Activated naive CD8-positive, alpha-beta T cell (primary cell): Measurements from ENCODE around the gene CTDSPL2.
"Not testable (repeated sequence)": the region's sequence is repeated elsewhere in the genome, so short reads cannot be mapped to it uniquely, and the experiment has no call there.

Source experiments
- H3K27ac Mint-ChIP-seq: one replicate; pipeline ENCODE4 v1.8.0; 2021; ENCODE audit warnings: mixed read lengths
- H3K27me3 Mint-ChIP-seq: one replicate; pipeline ENCODE4 v1.8.0; 2021; ENCODE audit warnings: mixed read lengths
- H3K36me3 Mint-ChIP-seq: one replicate; pipeline ENCODE4 v1.8.0; 2021; ENCODE audit warnings: mixed read lengths
- H3K4me1 Mint-ChIP-seq: one replicate; pipeline ENCODE4 v1.8.0; 2021; ENCODE audit warnings: low read depth, mixed read lengths
- H3K4me3 Mint-ChIP-seq: one replicate; pipeline ENCODE4 v1.8.0; 2021; ENCODE audit warnings: mild to moderate bottlenecking, mixed read lengths
- H3K9me3 Mint-ChIP-seq: one replicate; pipeline ENCODE4 v1.8.0; 2021; ENCODE audit warnings: low read depth, mixed read lengths

CTDSPL2 gene

DNA sequence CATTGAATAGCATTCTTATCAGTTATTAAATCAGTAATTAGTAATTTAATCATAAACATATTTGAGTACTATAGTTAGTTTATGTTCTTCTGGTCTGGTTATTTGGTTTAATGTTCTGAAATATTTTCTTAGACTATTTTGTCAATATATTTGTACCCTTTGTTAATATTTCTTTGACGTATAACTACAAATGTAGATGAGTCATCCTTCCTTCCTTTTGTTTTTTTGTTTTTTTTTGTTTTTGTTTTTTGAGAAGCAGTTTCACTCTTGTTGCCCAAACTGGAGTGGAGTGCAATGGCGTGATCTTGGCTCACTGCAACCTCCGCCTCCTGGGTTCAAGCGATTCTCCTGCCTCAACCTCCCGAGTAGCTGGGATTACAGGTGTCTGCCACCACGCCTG, 92.1 kb downstream of the CTDSPL2 start:
- Mint-ChIP-seq H3K36me3 (peaks cover 2% of the 10 kb centered on the region), H3K27me3 (no peaks in the 10 kb centered on the region), H3K9me3 (no peaks in the 10 kb centered on the region), H3K4me1 (peaks cover 1% of the 10 kb centered on the region), H3K4me3 (no peak overlapping the region), H3K27ac (no peak overlapping the region)

DNA sequence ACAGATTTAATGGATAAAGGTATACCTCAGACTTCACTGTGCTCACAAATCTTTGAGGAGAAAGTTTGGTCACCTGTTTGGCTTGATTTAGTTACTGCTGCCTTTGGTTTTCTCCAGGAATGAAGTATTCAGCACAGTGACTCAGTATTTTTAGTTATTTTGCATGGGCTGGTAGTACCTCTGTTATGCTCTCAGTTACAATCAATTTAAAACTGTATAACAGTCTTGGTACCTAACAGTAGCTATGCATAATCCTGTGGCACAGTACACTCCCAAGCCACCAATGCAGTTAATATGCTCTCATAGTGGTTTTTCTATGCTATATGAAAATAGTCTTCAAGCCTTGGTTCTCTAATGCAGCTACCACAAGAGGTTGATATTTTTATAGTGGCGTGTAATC, 97.6 kb downstream of the CTDSPL2 start:
- Mint-ChIP-seq H3K27me3 (no peaks in the 10 kb centered on the region), H3K4me1 (peaks cover 3% of the 10 kb centered on the region), H3K27ac (peak overlapping the region; percentile 46)

DNA sequence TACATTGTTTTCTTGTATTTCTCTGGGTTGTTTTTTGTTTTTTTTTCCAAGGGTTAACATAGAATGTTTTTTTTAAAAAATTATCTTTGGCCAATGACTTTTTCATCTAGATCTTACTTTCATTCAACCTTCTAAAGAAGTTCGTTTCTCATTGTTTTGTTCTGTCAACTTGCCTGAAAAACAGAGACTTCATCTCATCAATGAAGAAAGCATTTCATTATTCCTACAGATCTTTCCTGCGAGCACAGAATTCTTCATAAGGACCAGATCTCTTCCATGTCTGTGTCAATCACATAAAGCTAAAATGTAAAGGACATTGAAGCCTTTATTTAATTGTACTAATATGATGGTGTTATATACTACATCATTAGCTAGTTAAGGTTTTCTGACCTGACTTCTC, 99.8 kb downstream of the CTDSPL2 start:
- H3K4me1 Mint-ChIP-seq = peaks cover 10% of the 10 kb centered on the region
- no peaks in the 10 kb centered on the region for H3K36me3 Mint-ChIP-seq
- H3K9me3 Mint-ChIP-seq = no peaks in the 10 kb centered on the region
- peak overlapping the region; percentile 76 for H3K27ac Mint-ChIP-seq
- H3K4me3 Mint-ChIP-seq = no peak overlapping the region
- H3K27me3 Mint-ChIP-seq = no peaks in the 10 kb centered on the region

More for the DNA sequence above, 97.6 kb downstream of the CTDSPL2 start:
- Mint-ChIP-seq H3K9me3 (no peaks in the 10 kb centered on the region), H3K4me3 (no peak overlapping the region), H3K36me3 (no peaks in the 10 kb centered on the region)

DNA sequence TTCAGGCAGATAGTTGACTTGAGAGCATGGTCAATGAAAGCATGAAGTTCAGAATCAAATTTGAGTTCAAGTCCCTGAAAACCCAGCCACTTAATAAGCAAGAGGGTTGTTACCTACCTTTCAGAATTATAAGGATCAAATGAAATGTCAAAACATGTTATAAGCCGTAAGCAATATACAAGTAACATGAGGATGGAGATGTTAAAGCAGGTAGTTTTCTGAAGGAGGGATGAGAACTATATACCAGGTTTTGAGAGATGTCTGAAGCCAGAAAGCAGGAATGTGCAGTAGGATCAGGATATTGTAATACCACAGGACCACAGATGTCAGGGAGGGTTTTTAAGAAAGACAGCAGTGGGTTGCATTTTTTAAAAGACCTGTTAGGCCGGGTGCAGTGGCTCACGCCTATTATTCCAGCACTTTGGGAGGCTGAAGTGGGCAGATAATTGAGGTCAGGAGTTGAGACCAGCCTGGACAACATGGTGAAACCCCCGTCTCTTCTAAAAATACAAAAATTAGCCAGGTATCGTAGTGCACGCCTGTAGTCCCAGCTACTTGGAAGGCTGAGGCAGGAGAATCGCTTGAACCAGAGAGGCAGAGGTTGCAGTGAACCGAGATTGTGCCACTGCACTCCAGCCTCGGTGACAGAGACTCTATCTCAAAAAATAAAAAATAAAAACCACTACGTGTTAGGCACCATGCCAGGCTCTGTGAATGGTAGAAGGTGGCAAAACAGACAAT, 102.6 kb downstream of the CTDSPL2 start:
- Mint-ChIP-seq H3K36me3 (no peaks in the 10 kb centered on the region), H3K9me3 (no peaks in the 10 kb centered on the region), H3K27ac (peak overlapping the region; percentile 81), H3K4me1 (peaks cover 19% of the 10 kb centered on the region), H3K4me3 (no peak overlapping the region), H3K27me3 (no peaks in the 10 kb centered on the region)

DNA sequence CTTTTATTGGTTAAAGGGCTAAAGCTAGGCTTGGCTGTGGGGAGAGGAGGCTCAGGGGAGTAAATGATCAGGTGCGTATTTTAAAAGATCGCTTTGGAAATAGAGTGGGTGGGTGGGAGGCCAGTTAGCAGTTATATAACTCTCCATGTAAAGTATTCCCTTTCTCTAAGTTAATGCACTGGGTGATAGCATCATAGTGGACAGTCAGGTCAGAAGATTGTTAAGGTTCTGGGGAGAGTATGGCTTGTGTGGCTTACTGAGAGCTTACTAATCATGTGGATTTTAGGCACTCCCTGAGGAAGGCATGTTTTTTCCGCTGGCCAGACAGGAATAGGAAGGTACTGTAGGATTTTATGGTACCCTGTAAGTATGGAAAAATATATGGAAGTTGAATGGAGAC, 103.2 kb downstream of the CTDSPL2 start:
- Mint-ChIP-seq H3K36me3 (no peaks in the 10 kb centered on the region), H3K4me1 (peaks cover 23% of the 10 kb centered on the region), H3K9me3 (no peaks in the 10 kb centered on the region), H3K4me3 (no peak overlapping the region), H3K27ac (peak overlapping the region; percentile 81), H3K27me3 (no peaks in the 10 kb centered on the region)

DNA sequence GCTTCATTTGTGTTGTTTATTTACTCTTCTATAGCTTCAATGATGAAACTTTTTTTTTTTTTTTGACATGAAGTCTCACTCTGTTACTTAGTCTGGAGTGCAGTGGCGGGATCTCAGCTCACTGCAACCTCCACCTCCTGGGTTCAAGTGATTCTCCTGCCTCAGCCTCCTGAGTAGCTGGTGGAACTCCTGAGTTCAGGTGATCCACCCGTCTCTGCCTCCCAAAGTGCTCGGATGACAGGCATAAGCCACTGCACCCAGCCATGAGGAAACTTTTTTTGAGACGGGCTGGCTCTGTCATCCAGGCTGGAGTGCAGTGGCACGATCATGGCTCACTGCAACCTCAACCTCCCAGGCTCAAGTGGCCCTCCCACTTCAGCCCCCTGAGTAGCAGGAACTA, 104.8 kb downstream of the CTDSPL2 start:
- H3K27ac Mint-ChIP-seq, H3K36me3 Mint-ChIP-seq, H3K4me3 Mint-ChIP-seq, H3K27me3 Mint-ChIP-seq, H3K9me3 Mint-ChIP-seq: not testable (repeated sequence)
- peaks cover 29% of the 10 kb centered on the region for H3K4me1 Mint-ChIP-seq

DNA sequence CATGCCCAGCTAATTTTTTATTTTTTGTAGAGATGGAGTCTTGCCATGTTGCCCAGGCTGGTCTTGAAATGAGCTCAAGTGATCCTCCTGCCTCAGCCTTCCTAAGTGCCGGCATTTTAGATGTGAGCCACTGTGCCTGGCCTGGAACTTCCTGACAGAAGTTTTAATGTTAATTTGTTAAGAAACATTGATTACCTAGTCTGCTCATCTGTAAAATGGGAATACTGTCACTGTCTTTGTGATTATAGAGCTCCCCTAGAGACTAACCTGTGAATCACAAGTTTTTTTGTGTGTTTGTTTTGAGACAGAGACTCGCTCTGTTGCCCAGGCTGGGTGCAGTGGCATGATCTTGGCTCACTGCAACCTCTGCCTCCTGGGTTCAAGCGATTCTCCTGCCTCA, 105.3 kb downstream of the CTDSPL2 start:
- no peaks in the 10 kb centered on the region for H3K9me3 Mint-ChIP-seq
- peaks cover 29% of the 10 kb centered on the region for H3K4me1 Mint-ChIP-seq
- H3K27me3 Mint-ChIP-seq = no peaks in the 10 kb centered on the region
- H3K36me3 Mint-ChIP-seq = no peaks in the 10 kb centered on the region
- H3K4me3 Mint-ChIP-seq = no peak overlapping the region
- no peak overlapping the region for H3K27ac Mint-ChIP-seq

DNA sequence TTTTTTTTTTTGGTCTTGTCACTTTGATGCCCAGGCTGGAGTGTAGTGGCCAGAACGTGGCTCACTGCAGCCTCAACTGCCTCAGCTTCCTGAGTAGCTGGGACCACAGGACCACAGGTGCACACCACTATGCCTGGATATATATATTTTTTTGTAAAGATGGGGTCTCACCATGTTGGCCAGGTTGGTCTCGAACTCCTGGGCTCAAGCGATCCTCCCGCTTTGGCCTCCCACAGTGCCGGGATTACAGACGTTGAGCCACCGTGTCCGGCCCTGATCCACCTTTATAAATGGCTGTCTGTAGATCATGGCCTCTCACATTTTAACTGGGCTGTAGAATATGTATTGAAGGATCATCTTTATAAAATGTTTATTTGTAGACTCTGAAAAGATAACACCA, 107.7 kb downstream of the CTDSPL2 start:
- Mint-ChIP-seq H3K36me3 (peaks cover 8% of the 10 kb centered on the region), H3K4me3 (peak overlapping the region; percentile 94), H3K27me3 (no peaks in the 10 kb centered on the region), H3K4me1 (peaks cover 38% of the 10 kb centered on the region), H3K9me3 (no peaks in the 10 kb centered on the region), H3K27ac (peak overlapping the region; percentile 64)

DNA sequence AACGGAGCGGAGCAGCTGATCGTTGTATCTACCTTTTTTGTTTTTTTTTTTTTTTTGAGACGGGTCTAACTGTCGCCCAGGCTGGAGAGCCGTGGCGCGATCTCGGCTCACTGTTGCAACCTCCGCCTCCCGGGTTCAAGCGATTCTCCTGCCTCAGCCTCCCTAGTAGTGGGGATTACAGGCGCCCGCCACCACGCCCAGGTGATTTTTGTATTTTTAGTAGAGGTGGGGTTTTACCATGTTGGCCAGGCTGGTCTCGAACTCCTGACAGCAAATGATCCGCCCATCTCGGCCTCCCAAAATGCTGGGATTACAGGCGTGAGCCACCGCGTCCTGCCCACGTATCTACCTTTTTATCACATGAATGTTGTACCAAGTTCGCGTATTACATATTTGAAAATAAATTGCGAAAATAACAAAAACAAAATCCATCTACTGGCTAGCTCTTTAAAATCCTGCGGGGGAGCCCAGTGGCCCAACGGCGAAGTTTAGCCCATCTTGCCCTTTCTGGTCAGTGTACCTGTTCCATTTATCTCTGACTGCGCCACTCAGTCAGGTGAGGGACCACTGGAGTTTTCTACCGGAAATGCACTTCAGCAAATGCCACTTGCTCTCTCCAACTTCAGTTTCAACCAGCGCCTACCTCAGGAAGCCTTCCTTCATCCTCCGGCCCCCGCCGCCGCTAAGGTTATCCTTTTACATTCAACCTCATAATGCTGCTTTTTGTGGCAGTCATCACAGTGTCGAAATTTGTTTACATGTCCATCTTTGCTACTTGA, 108.3 kb downstream of the CTDSPL2 start:
- H3K4me1 Mint-ChIP-seq = peaks cover 40% of the 10 kb centered on the region
- H3K9me3 Mint-ChIP-seq = no peaks in the 10 kb centered on the region
- peaks cover 10% of the 10 kb centered on the region for H3K36me3 Mint-ChIP-seq
- no peaks in the 10 kb centered on the region for H3K27me3 Mint-ChIP-seq
- H3K4me3 Mint-ChIP-seq = peak overlapping the region; percentile 94
- peak overlapping the region; percentile 97 for H3K27ac Mint-ChIP-seq

DNA sequence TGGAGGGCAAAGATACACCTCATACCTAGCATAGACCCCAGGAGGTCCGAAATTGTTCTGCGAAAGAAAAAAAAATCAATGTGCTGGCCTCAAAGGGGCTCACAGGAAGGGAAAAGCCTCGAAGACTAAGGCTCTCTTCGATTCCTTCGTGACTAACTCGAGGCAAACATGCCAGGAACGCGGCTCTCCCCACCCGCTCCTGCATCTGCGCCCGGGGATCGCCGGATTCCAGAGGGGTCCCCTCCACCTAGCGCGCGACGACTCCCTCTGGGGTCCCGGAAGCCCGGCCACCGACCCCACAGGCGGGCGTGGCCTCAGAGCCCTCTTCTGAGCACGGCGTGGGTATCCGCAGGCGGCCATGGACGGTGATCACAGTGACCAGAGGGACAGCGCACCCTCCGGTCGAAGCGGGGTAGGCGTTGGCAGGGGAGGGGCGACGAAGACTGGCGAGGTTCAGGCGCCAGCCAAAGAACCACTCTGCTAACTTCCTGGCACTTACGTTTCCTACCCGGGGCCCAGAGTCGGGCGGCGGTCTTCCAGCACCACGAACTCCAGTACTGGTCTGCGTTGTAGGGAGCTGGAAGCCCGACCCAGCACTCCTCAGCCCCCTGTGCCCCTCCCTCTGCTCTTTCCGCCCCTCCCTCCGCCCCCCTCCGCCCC, 109.0 kb downstream of the CTDSPL2 start:
- H3K4me1 Mint-ChIP-seq = peaks cover 44% of the 10 kb centered on the region
- peaks cover 13% of the 10 kb centered on the region for H3K36me3 Mint-ChIP-seq
- H3K27ac Mint-ChIP-seq = peak overlapping the region; percentile 97
- no peaks in the 10 kb centered on the region for H3K27me3 Mint-ChIP-seq
- peak overlapping the region; percentile 94 for H3K4me3 Mint-ChIP-seq
- no peaks in the 10 kb centered on the region for H3K9me3 Mint-ChIP-seq

DNA sequence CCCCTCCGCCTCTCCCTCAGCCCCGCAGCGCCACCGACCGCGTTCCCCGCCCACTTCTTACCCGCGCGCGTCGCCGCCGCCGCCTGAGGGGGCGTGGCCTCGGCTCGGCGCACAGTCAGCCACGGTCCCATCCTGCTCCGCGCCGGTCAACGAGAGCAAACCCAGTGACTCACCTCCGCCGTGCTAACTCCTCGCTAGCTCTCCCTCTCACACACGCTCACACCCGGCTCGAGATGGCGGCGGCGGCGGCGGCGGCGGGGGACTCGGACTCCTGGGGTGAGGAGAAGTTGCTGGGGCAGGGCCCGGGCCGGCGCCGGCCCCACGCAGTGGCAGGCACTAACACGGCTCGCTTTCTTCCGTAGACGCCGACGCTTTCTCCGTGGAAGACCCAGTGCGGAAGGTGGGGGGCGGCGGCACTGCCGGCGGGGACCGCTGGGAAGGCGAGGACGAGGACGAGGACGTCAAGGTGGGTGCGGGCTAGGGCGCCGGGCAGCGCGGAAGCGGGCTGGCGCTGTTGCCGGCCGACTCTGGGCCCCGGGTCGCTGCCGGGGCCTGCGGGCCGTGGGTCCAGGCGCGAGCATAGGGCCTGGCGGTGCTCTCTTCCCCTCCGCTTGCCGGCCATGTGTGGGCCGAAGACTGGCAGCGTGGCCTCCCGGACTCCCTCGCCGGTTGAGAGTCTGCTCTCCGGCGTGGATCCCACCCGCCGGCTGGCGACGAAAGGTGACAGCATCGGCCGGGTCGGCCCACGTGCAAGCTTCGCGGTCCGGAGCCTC, 109.7 kb downstream of the CTDSPL2 start, which contains the start of gene EIF3J:
Gene EIF3J, plus strand, starts transcription at position 186 of the 773 bp plus-strand sequence. Its CDS starts 48 bp downstream, at position 234.
- Mint-ChIP-seq H3K27ac (peak within 1 kb of the TSS; percentile 97), H3K4me1 (peaks cover 51% of the 10 kb centered on the region), H3K36me3 (peaks cover 17% of the 10 kb centered on the region), H3K4me3 (peak within 1 kb of the TSS; percentile 94), H3K27me3 (no peaks in the 10 kb centered on the region), H3K9me3 (no peaks in the 10 kb centered on the region)

DNA sequence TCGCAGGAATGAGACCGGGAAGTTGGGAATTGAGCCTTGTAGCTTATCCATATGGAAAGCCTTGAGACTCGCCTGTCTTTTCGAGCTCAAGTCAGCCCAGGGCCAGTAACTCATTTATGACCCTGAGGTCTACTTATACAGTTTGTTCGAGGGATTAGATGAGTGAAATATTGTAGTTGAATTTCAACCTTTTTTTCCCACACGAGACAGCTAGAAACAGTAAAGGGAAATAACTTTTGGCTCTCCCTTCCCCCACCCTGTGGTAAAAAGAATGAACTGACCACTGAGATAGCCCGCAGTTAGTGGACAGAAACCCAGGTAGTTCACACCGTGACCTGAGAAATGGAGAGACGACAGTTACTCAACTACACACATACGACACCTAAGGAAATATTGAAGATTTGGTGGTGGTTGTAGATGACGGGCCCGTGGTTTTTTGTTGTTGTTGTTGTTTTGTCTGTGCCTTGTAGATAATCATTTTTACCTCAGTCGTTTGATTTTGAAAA, 110.4 kb downstream of the CTDSPL2 start:
- Mint-ChIP-seq H3K9me3 (no peaks in the 10 kb centered on the region), H3K27ac (peak overlapping the region; percentile 92), H3K36me3 (peaks cover 17% of the 10 kb centered on the region), H3K27me3 (no peaks in the 10 kb centered on the region), H3K4me3 (peak overlapping the region; percentile 94), H3K4me1 (peaks cover 57% of the 10 kb centered on the region)

DNA sequence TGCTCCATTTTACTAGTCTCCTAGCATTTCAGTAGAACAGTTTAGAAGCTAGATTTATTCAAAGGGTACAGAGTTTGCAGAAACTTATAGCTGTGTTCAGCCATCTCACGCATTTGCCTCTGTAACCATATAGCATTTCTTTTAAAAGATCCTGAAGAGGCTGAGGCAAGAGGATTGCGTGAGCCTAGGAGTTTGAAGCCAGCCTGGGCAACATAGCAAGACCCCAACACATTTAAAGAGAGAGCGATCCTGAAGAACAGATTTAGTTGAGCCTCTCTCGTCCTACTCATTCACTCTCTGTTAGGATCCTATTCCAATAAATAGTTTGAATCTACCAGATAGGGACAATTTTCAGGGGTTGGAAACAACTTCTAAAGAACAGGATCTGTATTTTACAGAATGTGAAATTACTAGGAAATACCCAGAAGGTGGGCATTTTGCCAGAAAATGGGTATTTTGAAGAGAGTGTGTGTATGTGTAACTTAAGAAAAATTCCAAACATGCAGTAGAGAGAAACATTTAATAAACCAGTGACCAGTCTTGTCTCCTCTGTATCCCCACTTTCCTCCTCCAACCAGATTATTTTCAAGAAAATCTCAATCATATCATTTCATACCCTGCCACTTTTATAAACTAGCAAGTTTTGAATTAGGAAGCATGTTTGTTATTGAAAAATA, 114.0 kb downstream of the CTDSPL2 start:
- Mint-ChIP-seq H3K4me1 (peaks cover 63% of the 10 kb centered on the region), H3K27me3 (no peaks in the 10 kb centered on the region), H3K9me3 (no peaks in the 10 kb centered on the region), H3K4me3 (peak overlapping the region; percentile 69), H3K27ac (no peak overlapping the region), H3K36me3 (peaks cover 22% of the 10 kb centered on the region)

DNA sequence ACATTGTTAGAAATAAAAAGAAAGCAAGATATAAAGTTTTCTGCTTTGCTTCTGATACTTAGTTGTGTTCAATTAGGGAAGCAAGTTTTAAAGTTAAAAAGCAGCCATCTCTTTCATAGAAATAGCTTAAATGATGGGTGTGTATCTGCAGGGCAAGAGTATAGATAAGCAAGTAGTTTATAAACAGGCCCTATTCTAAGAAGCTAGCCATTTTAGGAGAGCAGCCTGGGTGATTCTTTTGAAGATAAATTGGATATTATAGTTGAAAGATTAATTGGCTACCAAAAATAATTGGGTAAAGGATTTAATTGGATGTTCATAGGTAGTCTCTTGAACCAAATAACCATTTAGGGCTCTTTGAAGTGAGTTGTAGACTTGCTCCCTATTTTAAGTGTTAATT, 115.2 kb downstream of the CTDSPL2 start:
- Mint-ChIP-seq H3K4me1 (peaks cover 71% of the 10 kb centered on the region), H3K27me3 (no peaks in the 10 kb centered on the region), H3K36me3 (peaks cover 22% of the 10 kb centered on the region), H3K27ac (no peak overlapping the region), H3K9me3 (no peaks in the 10 kb centered on the region), H3K4me3 (peak overlapping the region; percentile 69)
